Measurements from ENCODE around the gene FIGNL2. TPM values are rescaled to one million over a fixed set of nuclear protein-coding genes. Genes with fewer than 3 reads are reported as not detected.

FIGNL2 gene
- total RNA-seq, 1 donor from 2014 or later = 39.7 TPM

GRCh38 chr12:51819736-51820525, 28.6 kb downstream of the FIGNL2 start:
- H3K4me1 Mint-ChIP-seq = peaks cover 27% of the 10 kb centered on the region
- TF ChIP-seq, protein P1, sequence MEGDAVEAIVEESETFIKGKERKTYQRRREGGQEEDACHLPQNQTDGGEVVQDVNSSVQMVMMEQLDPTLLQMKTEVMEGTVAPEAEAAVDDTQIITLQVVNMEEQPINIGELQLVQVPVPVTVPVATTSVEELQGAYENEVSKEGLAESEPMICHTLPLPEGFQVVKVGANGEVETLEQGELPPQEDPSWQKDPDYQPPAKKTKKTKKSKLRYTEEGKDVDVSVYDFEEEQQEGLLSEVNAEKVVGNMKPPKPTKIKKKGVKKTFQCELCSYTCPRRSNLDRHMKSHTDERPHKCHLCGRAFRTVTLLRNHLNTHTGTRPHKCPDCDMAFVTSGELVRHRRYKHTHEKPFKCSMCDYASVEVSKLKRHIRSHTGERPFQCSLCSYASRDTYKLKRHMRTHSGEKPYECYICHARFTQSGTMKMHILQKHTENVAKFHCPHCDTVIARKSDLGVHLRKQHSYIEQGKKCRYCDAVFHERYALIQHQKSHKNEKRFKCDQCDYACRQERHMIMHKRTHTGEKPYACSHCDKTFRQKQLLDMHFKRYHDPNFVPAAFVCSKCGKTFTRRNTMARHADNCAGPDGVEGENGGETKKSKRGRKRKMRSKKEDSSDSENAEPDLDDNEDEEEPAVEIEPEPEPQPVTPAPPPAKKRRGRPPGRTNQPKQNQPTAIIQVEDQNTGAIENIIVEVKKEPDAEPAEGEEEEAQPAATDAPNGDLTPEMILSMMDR (conservative IDR thresholded peaks at IDR 0.05) = no peak
- peaks cover 25% of the 10 kb centered on the region for H3K27me3 Mint-ChIP-seq (ENCODE audit: low read depth)
- peak overlapping the region; percentile 73 for H3K4me3 Mint-ChIP-seq
- no peaks in the 10 kb centered on the region for H3K9me3 Mint-ChIP-seq
- H3K36me3 Mint-ChIP-seq (ENCODE audit: low read depth) = peaks cover 12% of the 10 kb centered on the region
- H3K27ac Mint-ChIP-seq (ENCODE audit: unreplicated experiment) = no peak overlapping the region
- no peak for DNase-seq (ENCODE audit: low read depth, low spot score)

- peaks cover 7% of the 10 kb centered on the region for H3K36me3 Mint-ChIP-seq (ENCODE audit: low read depth)
- H3K27me3 Mint-ChIP-seq (ENCODE audit: low read depth) = peaks cover 24% of the 10 kb centered on the region
- no peak overlapping the region for H3K27ac Mint-ChIP-seq (ENCODE audit: unreplicated experiment)
- peak overlapping the region; percentile 64 for H3K4me3 Mint-ChIP-seq
- DNase-seq (ENCODE audit: low read depth, low spot score) = no peak
- H3K9me3 Mint-ChIP-seq = no peaks in the 10 kb centered on the region
- peaks cover 23% of the 10 kb centered on the region for H3K4me1 Mint-ChIP-seq
- TF ChIP-seq, protein P1 (conservative IDR thresholded peaks at IDR 0.05) = no peak
Measured at GRCh38 chr12:51818566-51819300, 29.8 kb downstream of the FIGNL2 start.

- H3K27ac Mint-ChIP-seq (ENCODE audit: unreplicated experiment) = no peak overlapping the region
- TF ChIP-seq, protein P1 (conservative IDR thresholded peaks at IDR 0.05) = no peak
- no peaks in the 10 kb centered on the region for H3K9me3 Mint-ChIP-seq
- H3K27me3 Mint-ChIP-seq (ENCODE audit: low read depth) = peaks cover 26% of the 10 kb centered on the region
- DNase-seq (ENCODE audit: low read depth, low spot score) = no peak
- peak overlapping the region; percentile 79 for H3K4me3 Mint-ChIP-seq
- peaks cover 4% of the 10 kb centered on the region for H3K36me3 Mint-ChIP-seq (ENCODE audit: low read depth)
- H3K4me1 Mint-ChIP-seq = peaks cover 19% of the 10 kb centered on the region
Measured at GRCh38 chr12:51818086-51818485, 30.4 kb downstream of the FIGNL2 start.

- peaks cover 27% of the 10 kb centered on the region for H3K27me3 Mint-ChIP-seq (ENCODE audit: low read depth)
- H3K9me3 Mint-ChIP-seq = no peaks in the 10 kb centered on the region
- H3K4me3 Mint-ChIP-seq = peak overlapping the region; percentile 79
- H3K27ac Mint-ChIP-seq (ENCODE audit: unreplicated experiment) = no peak overlapping the region
- TF ChIP-seq, protein P1 (conservative IDR thresholded peaks at IDR 0.05) = no peak
- DNase-seq (ENCODE audit: low read depth, low spot score) = no peak
- H3K4me1 Mint-ChIP-seq = peaks cover 26% of the 10 kb centered on the region
- H3K36me3 Mint-ChIP-seq (ENCODE audit: low read depth) = peaks cover 4% of the 10 kb centered on the region
Measured at GRCh38 chr12:51817027-51817953, 31.2 kb downstream of the FIGNL2 start.

DNA sequence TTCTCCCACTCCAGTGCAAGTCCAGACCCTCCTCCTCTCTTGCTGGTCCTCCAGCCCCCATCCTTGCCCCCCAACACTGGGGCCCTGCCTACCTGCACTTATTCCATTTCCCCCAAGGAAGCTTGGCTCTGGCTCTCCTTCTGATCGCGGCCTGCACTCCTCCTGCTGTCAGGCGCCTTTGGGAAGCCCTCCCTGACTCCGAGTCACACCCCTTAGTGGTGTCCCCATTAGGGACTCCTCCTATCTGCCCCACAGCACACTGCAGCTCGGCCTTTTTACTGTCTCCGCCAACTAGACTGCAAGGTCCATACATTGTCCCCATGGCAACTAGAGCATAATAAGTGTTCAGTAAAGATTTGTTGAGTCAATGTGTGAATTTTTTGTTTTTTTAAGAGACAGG, 32.9 kb downstream of the FIGNL2 start:
- peak overlapping the region; percentile 81 for H3K4me3 Mint-ChIP-seq
- no peak for DNase-seq (ENCODE audit: low read depth, low spot score)
- peaks cover 27% of the 10 kb centered on the region for H3K27me3 Mint-ChIP-seq (ENCODE audit: low read depth)
- H3K27ac Mint-ChIP-seq (ENCODE audit: unreplicated experiment) = no peak overlapping the region
- TF ChIP-seq, protein P1 (conservative IDR thresholded peaks at IDR 0.05) = no peak
- H3K36me3 Mint-ChIP-seq (ENCODE audit: low read depth) = peaks cover 4% of the 10 kb centered on the region
- H3K9me3 Mint-ChIP-seq = no peaks in the 10 kb centered on the region
- peaks cover 31% of the 10 kb centered on the region for H3K4me1 Mint-ChIP-seq

Measured in neural crest cell (in vitro differentiated cells).